Measurements from ENCODE around the gene C2CD5. TPM values are rescaled to one million over a fixed set of nuclear protein-coding genes. Genes with fewer than 3 reads are reported as not detected.
A peak's percentile ranks its signal among the peaks of the same experiment; 100 is the strongest.

Gene C2CD5
- total RNA-seq, 1 donor from 2014 or later, result 22.4 TPM

- Mint-ChIP-seq H3K27ac (ENCODE audit: unreplicated experiment) (no peak overlapping the region), H3K36me3 (ENCODE audit: low read depth, unreplicated experiment) (peaks cover 23% of the 10 kb centered on the region), H3K27me3 (ENCODE audit: unreplicated experiment) (no peaks in the 10 kb centered on the region), H3K4me3 (ENCODE audit: unreplicated experiment) (peak overlapping the region; percentile 28), H3K9me3 (ENCODE audit: unreplicated experiment) (no peaks in the 10 kb centered on the region), H3K4me1 (ENCODE audit: unreplicated experiment) (no peaks in the 10 kb centered on the region)
- no peak for TF ChIP-seq CTCF (IDR thresholded peaks at IDR 0.05; ENCODE audit: unreplicated experiment)
- DNase-seq (ENCODE audit: low spot score), result no peak
Measured at GRCh38 chr12:22531205-22531604, 13.1 kb downstream of the C2CD5 start.

GRCh38 chr12:22529281-22530060 lies 14.9 kb downstream of the C2CD5 start:
- DNase-seq (ENCODE audit: low spot score), result no peak
- H3K27ac Mint-ChIP-seq (ENCODE audit: unreplicated experiment), result no peak overlapping the region
- TF ChIP-seq CTCF (IDR thresholded peaks at IDR 0.05; ENCODE audit: unreplicated experiment), result peak; percentile 44
- no peak overlapping the region for H3K4me3 Mint-ChIP-seq (ENCODE audit: unreplicated experiment)
- peaks cover 23% of the 10 kb centered on the region for H3K36me3 Mint-ChIP-seq (ENCODE audit: low read depth, unreplicated experiment)
- no peaks in the 10 kb centered on the region for H3K27me3 Mint-ChIP-seq (ENCODE audit: unreplicated experiment)
- no peaks in the 10 kb centered on the region for H3K4me1 Mint-ChIP-seq (ENCODE audit: unreplicated experiment)
- H3K9me3 Mint-ChIP-seq (ENCODE audit: unreplicated experiment), result no peaks in the 10 kb centered on the region

GRCh38 chr12:22527999-22528398 lies 16.3 kb downstream of the C2CD5 start:
- no peak for TF ChIP-seq CTCF (IDR thresholded peaks at IDR 0.05; ENCODE audit: unreplicated experiment)
- Mint-ChIP-seq H3K36me3 (ENCODE audit: low read depth, unreplicated experiment) (peaks cover 18% of the 10 kb centered on the region), H3K4me1 (ENCODE audit: unreplicated experiment) (no peaks in the 10 kb centered on the region), H3K9me3 (ENCODE audit: unreplicated experiment) (no peaks in the 10 kb centered on the region), H3K4me3 (ENCODE audit: unreplicated experiment) (no peak overlapping the region), H3K27me3 (ENCODE audit: unreplicated experiment) (no peaks in the 10 kb centered on the region), H3K27ac (ENCODE audit: unreplicated experiment) (no peak overlapping the region)
- no peak for DNase-seq (ENCODE audit: low spot score)

- no peak overlapping the region for H3K27ac Mint-ChIP-seq (ENCODE audit: unreplicated experiment)
Measured at GRCh38 chr12:22526836-22527235, 17.5 kb downstream of the C2CD5 start.

More at GRCh38 chr12:22526836-22527235, 17.5 kb downstream of the C2CD5 start:
- Mint-ChIP-seq H3K4me1 (ENCODE audit: unreplicated experiment) (no peaks in the 10 kb centered on the region), H3K9me3 (ENCODE audit: unreplicated experiment) (no peaks in the 10 kb centered on the region), H3K36me3 (ENCODE audit: low read depth, unreplicated experiment) (peaks cover 10% of the 10 kb centered on the region), H3K4me3 (ENCODE audit: unreplicated experiment) (no peak overlapping the region), H3K27me3 (ENCODE audit: unreplicated experiment) (no peaks in the 10 kb centered on the region)
- TF ChIP-seq CTCF (IDR thresholded peaks at IDR 0.05; ENCODE audit: unreplicated experiment), result no peak
- no peak for DNase-seq (ENCODE audit: low spot score)

Data from endothelial cell (in vitro differentiated cells).